Fibroblast of skin of scalp (primary cell): ENCODE data around the gene KIDINS220.

ENCODE experiments used
- DNase-seq: peaks from one replicate; pipeline ENCODE4 v3.0.0-alpha.2; 2013

KIDINS220 gene

DNA sequence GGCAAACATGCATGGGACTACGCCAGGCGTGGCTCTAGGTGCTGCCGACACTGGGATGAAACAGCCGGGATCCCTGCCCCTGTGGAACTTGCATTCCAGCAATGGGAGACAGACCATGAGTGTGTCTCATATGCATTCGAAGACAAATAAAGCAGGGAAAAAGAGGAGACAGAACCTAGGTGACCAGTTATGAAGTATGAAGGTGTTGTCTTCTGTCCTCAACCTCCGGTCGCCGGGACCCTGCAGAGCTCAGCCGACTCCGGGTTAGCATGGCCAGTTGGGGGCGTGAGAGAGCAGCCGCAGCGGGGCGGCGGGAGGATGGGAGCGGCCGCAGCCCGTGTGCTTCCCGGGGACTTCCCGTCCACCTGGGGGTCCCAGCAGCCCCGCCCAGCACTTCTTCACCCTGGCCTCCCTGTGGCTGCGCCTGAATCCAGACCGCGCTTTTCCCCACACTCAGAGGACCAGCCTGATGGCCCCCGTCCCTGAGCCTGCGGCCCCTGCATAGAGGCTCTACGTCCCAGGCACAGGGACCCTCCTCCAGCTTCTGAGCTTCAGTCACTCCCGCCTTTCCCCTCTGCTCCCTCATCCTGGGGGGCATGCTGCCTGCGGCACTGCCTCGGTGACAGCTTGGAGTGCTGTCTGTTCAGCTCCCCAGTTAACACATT, 144.1 kb downstream of the KIDINS220 start:
- no peak for DNase-seq

GRCh38 chr2:8692783-8693156, 144.6 kb downstream of the KIDINS220 start:
- no peak for DNase-seq

GRCh38 chr2:8691859-8692437, 145.5 kb downstream of the KIDINS220 start:
- DNase-seq: no peak

- peak; percentile 67 for DNase-seq
These were observed 151.6 kb downstream of the KIDINS220 start for GRCh38 chr2:8685697-8686358.

DNA sequence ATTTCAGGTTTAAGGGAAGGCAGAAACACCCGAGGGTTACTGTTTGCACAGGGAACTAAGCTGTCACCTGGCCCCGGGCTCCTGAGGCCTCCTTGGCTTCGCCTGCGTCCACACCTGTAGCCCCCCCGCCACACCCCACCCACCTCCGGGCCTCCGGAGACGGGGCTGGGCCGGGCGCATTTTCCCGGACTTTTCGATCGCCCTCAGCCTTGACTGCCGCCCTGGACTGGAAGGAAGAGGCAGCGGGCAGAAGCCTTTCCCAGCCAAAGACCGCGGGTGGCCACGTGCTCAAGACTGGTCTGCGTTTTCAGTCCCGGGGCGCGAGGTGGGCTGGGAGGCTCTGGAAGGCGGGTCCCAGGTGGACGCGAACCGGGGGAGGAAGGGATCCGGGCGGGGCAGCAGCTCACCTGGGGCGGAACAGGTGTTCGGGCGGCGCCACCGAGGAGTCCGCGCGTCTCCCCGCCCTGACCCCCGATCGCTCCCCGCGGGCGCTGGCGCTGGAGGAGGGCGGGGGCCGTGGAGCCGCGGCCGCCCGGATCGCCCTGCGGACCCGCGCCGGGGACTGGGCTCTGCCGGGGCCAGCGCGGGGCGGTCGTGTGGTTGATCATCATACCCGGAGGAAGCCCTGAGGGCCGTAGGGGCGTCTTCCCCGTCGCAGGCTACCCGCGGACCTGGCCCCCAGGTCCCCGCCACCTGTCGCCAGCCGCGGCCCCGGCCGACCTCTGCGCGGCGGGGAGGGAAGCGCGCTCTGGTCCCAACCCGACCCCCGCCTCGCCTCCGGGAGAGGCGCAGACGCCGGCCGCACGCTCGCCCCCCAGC, 152.3 kb downstream of the KIDINS220 start:
- DNase-seq: peak; percentile 71

GRCh38 chr2:8684540-8684877, 152.9 kb downstream of the KIDINS220 start:
- DNase-seq: peak; percentile 49

- peak; percentile 56 for DNase-seq
These were observed 154.4 kb downstream of the KIDINS220 start for GRCh38 chr2:8682719-8683667.

- peak; percentile 100 for DNase-seq
These were observed 155.4 kb downstream of the KIDINS220 start, which contains the start of gene ID2 for GRCh38 chr2:8681786-8682692. ID2 (plus strand) TSS chr2:8682056; CDS start chr2:8682166, 110 bp downstream.

- DNase-seq: peak; percentile 76
These were observed 156.3 kb downstream of the KIDINS220 start for GRCh38 chr2:8680822-8681760.

DNA sequence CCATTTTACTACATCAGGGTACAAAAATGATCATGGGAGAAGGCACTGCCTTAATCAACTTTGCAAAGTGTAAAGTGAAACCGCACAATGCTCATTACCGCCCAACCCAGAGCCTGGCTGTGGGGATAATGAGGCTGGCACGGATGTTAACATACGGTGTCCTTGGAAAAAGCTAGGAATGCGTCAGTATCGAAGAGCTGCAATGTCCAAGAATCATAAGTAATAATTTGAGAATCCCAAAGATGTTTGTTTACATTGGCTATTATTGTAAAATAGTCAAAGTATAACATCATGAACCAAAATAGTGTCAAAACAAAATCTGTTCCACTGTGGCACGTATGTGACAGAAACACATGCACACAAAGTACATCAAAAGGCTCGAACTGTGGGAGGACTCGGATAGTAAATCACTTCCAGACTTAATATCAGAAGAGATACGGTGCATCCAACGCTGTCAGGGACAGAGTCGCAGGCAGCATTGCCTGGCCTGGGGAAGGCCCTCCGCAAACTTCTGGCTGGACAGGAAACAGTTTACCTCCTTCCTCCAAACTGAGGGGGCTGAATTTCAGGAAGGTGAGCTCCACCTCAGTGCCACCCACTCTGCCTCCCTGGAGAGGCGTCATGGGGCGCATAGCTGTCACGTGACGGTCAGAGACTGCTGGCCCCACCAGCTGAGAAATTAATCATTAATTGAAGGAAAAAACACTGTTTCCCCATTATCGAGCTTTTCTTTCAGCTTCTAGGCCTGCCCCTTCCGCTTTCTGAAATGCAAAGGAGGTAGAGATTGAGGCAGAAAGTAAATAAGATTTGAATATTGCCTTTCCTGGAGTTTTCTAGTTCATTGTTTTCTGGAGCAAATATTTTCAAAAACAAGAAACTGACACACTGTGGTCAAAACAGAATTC, 157.3 kb downstream of the KIDINS220 start:
- DNase-seq: peak; percentile 82

DNA sequence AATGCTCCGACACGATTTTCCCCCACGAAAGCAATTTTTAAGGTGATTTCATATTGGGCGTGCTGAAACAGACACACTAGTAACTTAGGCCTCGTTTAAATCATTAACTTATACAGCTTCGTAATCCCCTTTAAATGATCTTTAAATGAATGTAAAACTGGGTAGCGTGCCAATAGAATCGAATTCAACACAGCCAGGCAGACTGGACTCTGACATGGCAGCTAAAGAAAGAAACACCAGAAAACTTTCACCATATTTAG, 157.9 kb downstream of the KIDINS220 start:
- no peak for DNase-seq
